ENCODE data around the gene TCERG1L.

GRCh38 chr10:131155218-131155875 lies 156.2 kb downstream of the TCERG1L start:
- TF ChIP-seq CTCF (IDR thresholded peaks at IDR 0.05) (no peak), POLR2A (IDR thresholded peaks at IDR 0.05) (no peak)
